Loucy (cell line): Measurements from ENCODE around the gene MPDZ.

Source experiments
- H2AFZ ChIP-seq: fragments of 200-600 bp; sonication (generic); 2 replicates; pipeline ENCODE4 v1.6.0; 2016; ENCODE audit warnings: antibody characterized with exemption, mild to moderate bottlenecking, low read length, moderate library complexity
- H3F3A ChIP-seq: fragments of 200-600 bp; 2 replicates; pipeline ENCODE4 v1.6.0; 2016; ENCODE audit warnings: antibody characterized with exemption, low read depth, mild to moderate bottlenecking
- H3K27me3 ChIP-seq: fragments of 200-600 bp; sonication (generic); 2 replicates; pipeline ENCODE4 v1.6.1; 2014; ENCODE audit warnings: low read length, mild to moderate bottlenecking; ENCODE audit not compliant: insufficient read depth, poor library complexity, severe bottlenecking
- H3K36me3 ChIP-seq: fragments of 200-600 bp; sonication (generic); 2 replicates; pipeline ENCODE4 v1.6.1; 2016; ENCODE audit warnings: low read length; ENCODE audit not compliant: insufficient read depth
- H3K4me1 ChIP-seq: fragments of 200-600 bp; sonication (generic); 2 replicates; pipeline ENCODE4 v1.5.1; 2014; ENCODE audit warnings: low read length, mild to moderate bottlenecking; ENCODE audit not compliant: insufficient read depth, poor library complexity, severe bottlenecking
- H3K4me2 ChIP-seq: fragments of 200-600 bp; sonication (generic); 2 replicates; pipeline ENCODE4 v1.6.0; 2014; ENCODE audit warnings: antibody characterized with exemption, low read length, low read depth, mild to moderate bottlenecking; ENCODE audit not compliant: poor library complexity, severe bottlenecking
- H3K4me3 ChIP-seq: fragments of 200-600 bp; sonication (generic); 2 replicates; pipeline ENCODE4 v1.5.1; 2014; ENCODE audit warnings: low read length, mild to moderate bottlenecking, mixed read lengths; ENCODE audit not compliant: poor library complexity, severe bottlenecking
- H3K79me2 ChIP-seq: fragments of 200-600 bp; sonication (generic); 2 replicates; pipeline ENCODE4 v1.6.1; 2014; ENCODE audit warnings: low read length; ENCODE audit not compliant: insufficient read depth
- H3K9ac ChIP-seq: fragments of 200-600 bp; sonication (generic); 2 replicates; pipeline ENCODE4 v1.6.0; 2014; ENCODE audit warnings: mild to moderate bottlenecking, low read depth, low read length, moderate library complexity; ENCODE audit not compliant: poor library complexity, severe bottlenecking
- H3K9me2 ChIP-seq: fragments of 200-600 bp; sonication (generic); replicated peaks from 2 replicates; pipeline ENCODE4 v1.6.1; 2016; ENCODE audit warnings: low read depth, low read length, mixed read lengths
- H3K9me3 ChIP-seq: fragments of 200-600 bp; sonication (generic); 2 replicates; pipeline ENCODE4 v1.6.1; 2014; ENCODE audit warnings: mild to moderate bottlenecking, antibody characterized with exemption, low read length, low read depth; ENCODE audit not compliant: insufficient read depth
- H4K20me1 ChIP-seq: fragments of 200-600 bp; sonication (generic); 2 replicates; pipeline ENCODE4 v1.6.0; 2014; ENCODE audit warnings: antibody characterized with exemption, low read length, mild to moderate bottlenecking; ENCODE audit not compliant: insufficient read depth, poor library complexity, severe bottlenecking
- CTCF ChIP-seq: fragments of 200-600 bp; sonication (generic); conservative IDR thresholded peaks from 2 replicates; pipeline ENCODE4 v1.5.1; 2014; ENCODE audit warnings: mild to moderate bottlenecking, antibody characterized with exemption, low read length
- EZH2phosphoT487 ChIP-seq: fragments of 200-600 bp; IDR thresholded peaks from 2 replicates; pipeline ENCODE4 v1.6.1; 2018; ENCODE audit warnings: antibody characterized with exemption, mild to moderate bottlenecking, moderate library complexity, borderline replicate concordance

MPDZ gene

GRCh38 chr9:13209498-13209897 lies 70.0 kb downstream of the MPDZ start:
- Histone ChIP-seq H3K36me3 (no peaks in the 10 kb centered on the region), H2AFZ (no peak overlapping the region), H3K79me2 (no peaks in the 10 kb centered on the region), H3K9me3 (no peaks in the 10 kb centered on the region), H3K4me3 (no peak overlapping the region), H3K9me2 (no peaks in the 10 kb centered on the region), H3K27me3 (no peaks in the 10 kb centered on the region), H3F3A (no peaks in the 10 kb centered on the region), H3K9ac (no peak overlapping the region), H4K20me1 (no peaks in the 10 kb centered on the region), H3K4me1 (no peaks in the 10 kb centered on the region), H3K4me2 (no peak overlapping the region)
- TF ChIP-seq CTCF, result no peak
- no peak for TF ChIP-seq EZH2phosphoT487

GRCh38 chr9:13205824-13206223 lies 73.7 kb downstream of the MPDZ start:
- Histone ChIP-seq H3K36me3 (no peaks in the 10 kb centered on the region), H3K27me3 (no peaks in the 10 kb centered on the region), H3K4me2 (no peak overlapping the region), H3K9ac (no peak overlapping the region), H2AFZ (no peak overlapping the region), H3K9me2 (no peaks in the 10 kb centered on the region), H3F3A (no peaks in the 10 kb centered on the region), H3K4me1 (no peaks in the 10 kb centered on the region), H3K79me2 (no peaks in the 10 kb centered on the region), H3K4me3 (no peak overlapping the region), H3K9me3 (no peaks in the 10 kb centered on the region), H4K20me1 (no peaks in the 10 kb centered on the region)
- TF ChIP-seq EZH2phosphoT487 (no peak), CTCF (no peak)

- no peaks in the 10 kb centered on the region for H3K9me3 ChIP-seq
- no peak overlapping the region for H3K4me2 ChIP-seq
- H3K27me3 ChIP-seq, result no peaks in the 10 kb centered on the region
- no peak for TF ChIP-seq CTCF
- H3K79me2 ChIP-seq, result no peaks in the 10 kb centered on the region
- H3K9ac ChIP-seq, result no peak overlapping the region
- H3F3A ChIP-seq, result no peaks in the 10 kb centered on the region
- no peaks in the 10 kb centered on the region for H3K36me3 ChIP-seq
- no peaks in the 10 kb centered on the region for H3K9me2 ChIP-seq
- H2AFZ ChIP-seq, result no peak overlapping the region
- no peak overlapping the region for H3K4me3 ChIP-seq
- H3K4me1 ChIP-seq, result no peaks in the 10 kb centered on the region
- H4K20me1 ChIP-seq, result no peaks in the 10 kb centered on the region
These were observed 89.5 kb downstream of the MPDZ start for GRCh38 chr9:13190040-13190439.
